HAP-1 (cell line): ENCODE measurements around the gene FAM72D.
"Not testable (repeated sequence)": the region's sequence is repeated elsewhere in the genome, so short reads cannot be mapped to it uniquely, and the experiment has no call there.

Experiments used
- DNase-seq, 2 experiments: peaks; one replicate each; pipeline ENCODE4 v3.0.0-alpha.2; 2016 to 2020; ENCODE audit warnings: low spot score in 2 of 2
- H3K27me3 ChIP-seq: fragments of 250-450 bp; sonication (Bioruptor Pico); 2 replicates; pipeline ENCODE4 v1.5.1; 2020; ENCODE audit warnings: low read depth, mild to moderate bottlenecking, moderate library complexity
- H3K36me3 ChIP-seq: fragments of 250-450 bp; sonication (Bioruptor Pico); replicated peaks from 2 replicates; pipeline ENCODE4 v1.5.1; 2020; ENCODE audit warnings: mild to moderate bottlenecking
- H3K4me1 ChIP-seq: fragments of 250-450 bp; sonication (Bioruptor Pico); 2 replicates; pipeline ENCODE4 v1.5.1; 2020; ENCODE audit warnings: mild to moderate bottlenecking
- H3K4me3 ChIP-seq: fragments of 250-450 bp; sonication (Bioruptor Pico); 2 replicates; pipeline ENCODE4 v1.5.1; 2020; ENCODE audit warnings: mild to moderate bottlenecking, moderate library complexity
- H3K9me3 ChIP-seq: fragments of 250-450 bp; sonication (Bioruptor Pico); 2 replicates; pipeline ENCODE4 v1.5.1; 2020; ENCODE audit warnings: mild to moderate bottlenecking, moderate library complexity
- in situ Hi-C: fragments of 300-500 bp; cut with MboI; formaldehyde crosslinking; loops from 3 replicates; pipeline ENCODE4 v1.14.3; 2020; ENCODE audit warnings: low sequenced_read_pairs, inconsistent platforms, mixed read lengths

Gene FAM72D

DNA sequence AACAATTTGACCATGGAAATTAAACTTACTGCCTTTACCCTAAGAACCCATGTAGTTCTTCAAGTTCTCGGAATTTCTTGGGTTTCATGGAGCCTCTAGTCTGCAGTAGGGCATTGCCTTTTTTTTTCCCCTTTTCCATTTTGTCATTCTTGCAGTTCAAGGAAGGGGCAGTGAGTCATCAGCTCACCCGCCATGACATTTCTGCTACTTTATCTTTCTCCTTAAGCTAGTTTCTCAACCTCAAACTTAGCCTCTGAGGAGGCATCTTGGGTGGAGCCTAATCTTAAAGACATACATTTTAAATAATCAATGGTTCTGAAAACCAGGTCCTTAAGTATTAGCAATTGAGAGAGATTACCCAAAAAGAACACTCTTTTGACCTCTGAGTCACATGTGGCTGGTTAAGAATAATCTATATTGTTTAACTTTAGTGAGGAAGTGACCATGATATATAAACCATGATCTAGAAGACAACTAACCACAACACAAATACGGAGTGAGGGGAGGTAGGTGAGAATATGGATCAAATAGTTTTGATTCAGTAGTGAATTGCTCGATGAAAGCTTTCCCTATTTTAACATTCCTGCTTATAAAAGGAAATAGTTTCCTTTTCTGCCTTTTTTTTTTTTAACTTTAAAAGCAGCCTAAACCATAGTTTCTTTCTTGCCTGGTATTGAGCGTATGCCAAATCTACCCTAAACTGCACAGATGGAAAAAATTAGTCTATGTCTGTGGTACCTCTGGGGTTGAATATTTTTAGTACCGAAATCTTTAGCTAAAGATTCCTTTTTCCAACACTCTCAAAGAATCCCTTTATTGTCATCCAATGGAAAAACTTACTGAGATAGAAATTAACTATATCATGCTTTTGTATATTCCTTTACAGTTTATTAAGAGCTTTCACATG, 20.1 kb downstream of the FAM72D start:
- H3K27me3 ChIP-seq, H3K4me3 ChIP-seq: not testable (repeated sequence)

DNA sequence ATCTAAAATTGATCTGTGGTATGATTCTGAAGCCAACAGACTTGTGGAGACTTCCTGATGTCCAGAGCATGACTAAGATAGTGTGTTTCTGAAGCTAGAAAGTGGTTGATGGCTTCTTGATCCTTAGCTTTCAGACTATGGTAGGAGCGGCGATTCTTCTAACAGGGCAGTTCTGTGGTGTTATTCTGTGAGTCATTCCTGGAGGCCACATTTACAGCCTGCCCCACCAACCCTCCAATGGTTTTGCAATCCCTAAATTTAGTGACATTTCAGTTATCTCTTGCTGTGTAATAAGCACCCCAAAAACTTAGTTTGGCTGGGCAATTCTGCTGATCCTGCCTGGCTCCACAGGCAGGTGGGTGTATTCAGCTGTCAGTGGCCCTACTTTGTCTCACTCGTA, 24.1 kb downstream of the FAM72D start:
- H3K9me3 ChIP-seq, H3K36me3 ChIP-seq, H3K27me3 ChIP-seq, in situ Hi-C loops, H3K4me1 ChIP-seq, H3K4me3 ChIP-seq, DNase-seq: not testable (repeated sequence)

More for the DNA sequence above, 20.1 kb downstream of the FAM72D start:
- H3K4me1 ChIP-seq, in situ Hi-C loops, DNase-seq, H3K9me3 ChIP-seq, H3K36me3 ChIP-seq: not testable (repeated sequence)

DNA sequence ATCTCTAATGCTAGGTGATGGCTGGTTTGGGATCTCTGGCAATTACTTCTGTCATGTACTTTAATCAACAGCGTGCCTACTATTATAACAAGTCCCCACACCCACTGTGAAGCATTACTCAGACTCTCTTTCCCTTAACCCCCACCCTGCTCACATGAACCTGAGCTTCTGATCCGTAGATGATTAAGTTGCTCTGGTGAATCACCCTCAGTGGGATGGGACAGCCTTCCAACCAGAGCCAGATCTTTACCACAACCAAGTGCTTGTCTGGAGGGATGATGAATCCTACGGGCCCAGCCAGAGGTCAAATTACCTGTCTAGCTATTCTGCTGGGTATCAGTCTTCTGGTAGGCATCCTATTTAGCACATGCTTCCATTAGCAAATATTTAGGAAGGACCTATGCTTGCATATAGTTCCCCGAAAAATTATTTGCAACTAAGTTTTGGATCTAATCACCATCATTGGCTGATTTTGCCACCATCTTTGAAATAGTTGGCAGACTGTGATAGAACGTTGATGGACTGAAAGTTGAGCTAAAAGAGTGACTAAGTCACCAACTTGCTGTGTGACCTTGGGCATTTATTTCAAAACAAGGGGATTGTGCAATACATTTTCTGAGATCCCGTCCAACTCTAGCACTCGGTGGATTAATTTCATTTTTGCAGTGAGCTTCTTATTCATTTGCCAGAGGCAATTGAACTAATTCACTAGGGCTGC, 26.7 kb downstream of the FAM72D start:
- H3K4me1 ChIP-seq, H3K4me3 ChIP-seq, H3K36me3 ChIP-seq, H3K27me3 ChIP-seq, H3K9me3 ChIP-seq, DNase-seq, in situ Hi-C loops: not testable (repeated sequence)

DNA sequence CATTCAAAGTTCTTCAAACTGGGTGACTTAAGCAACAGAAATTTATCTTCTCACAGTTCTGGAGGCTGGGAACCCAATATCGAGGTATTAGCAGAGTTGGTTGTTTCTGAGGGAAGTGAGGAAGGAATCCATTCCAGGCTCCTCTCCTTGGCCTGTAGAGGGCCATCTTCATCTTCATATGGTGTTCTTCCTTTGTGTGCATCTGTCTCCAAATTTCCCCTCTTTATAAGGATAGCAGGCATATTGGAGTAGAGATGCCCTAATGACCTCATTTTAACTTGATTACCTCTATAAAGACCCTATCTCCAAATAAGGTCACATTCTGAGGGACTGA, 27.3 kb downstream of the FAM72D start:
- H3K4me1 ChIP-seq, in situ Hi-C loops: not testable (repeated sequence)

DNA sequence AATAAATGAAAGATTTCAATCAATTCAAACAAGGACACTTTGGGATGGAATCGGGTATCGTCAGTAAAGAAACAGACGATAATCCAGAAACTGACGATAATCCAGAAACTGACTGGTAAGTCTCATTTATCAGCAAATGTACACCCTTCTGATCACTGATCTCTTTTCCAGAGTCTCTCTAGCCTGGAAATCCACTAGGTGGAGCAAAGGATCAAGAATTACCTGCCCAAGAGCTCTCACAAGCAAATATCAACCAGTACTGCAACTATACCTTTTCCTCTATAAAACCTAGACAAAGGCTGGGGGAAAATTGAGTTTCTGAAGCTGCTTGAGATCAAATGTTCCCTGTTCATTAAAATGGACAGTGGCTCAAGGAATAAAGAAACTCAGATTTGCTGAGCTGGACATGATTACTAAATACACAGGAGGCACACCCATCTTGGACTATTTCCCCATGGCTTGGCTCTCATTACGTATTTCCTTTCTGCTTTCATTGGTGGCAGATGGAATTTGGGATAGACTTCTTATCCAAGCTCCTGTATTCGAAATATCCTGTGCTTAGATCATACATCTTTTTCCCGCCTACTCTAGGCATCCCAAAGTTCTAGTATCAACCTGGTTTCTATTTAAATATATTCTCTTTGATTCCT, 28.3 kb downstream of the FAM72D start:
- H3K36me3 ChIP-seq, H3K9me3 ChIP-seq, H3K4me3 ChIP-seq, H3K27me3 ChIP-seq, DNase-seq, H3K4me1 ChIP-seq, in situ Hi-C loops: not testable (repeated sequence)

More for the DNA sequence above, 27.3 kb downstream of the FAM72D start:
- DNase-seq, H3K36me3 ChIP-seq, H3K9me3 ChIP-seq, H3K27me3 ChIP-seq, H3K4me3 ChIP-seq: not testable (repeated sequence)

DNA sequence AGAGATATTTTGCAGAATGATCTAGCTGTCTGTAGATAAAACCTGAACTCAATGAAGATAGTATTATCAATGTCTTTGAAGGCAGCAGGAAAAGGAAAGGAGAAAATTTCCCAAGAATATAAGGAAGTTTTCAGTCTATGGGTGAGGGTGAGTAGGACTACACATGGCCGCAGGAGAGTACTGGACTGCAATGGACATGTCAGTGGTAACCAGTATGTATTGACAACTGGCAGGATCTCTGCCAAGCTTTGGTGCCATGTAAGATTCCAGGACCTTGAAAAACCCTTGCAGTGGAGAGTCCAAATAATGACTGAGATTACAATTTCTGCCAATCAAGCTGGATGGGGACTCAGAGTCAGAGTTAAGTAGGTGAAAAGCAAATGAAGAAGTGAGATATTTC, 29.3 kb downstream of the FAM72D start:
- in situ Hi-C loops, H3K27me3 ChIP-seq, DNase-seq, H3K9me3 ChIP-seq, H3K4me1 ChIP-seq, H3K4me3 ChIP-seq, H3K36me3 ChIP-seq: not testable (repeated sequence)

DNA sequence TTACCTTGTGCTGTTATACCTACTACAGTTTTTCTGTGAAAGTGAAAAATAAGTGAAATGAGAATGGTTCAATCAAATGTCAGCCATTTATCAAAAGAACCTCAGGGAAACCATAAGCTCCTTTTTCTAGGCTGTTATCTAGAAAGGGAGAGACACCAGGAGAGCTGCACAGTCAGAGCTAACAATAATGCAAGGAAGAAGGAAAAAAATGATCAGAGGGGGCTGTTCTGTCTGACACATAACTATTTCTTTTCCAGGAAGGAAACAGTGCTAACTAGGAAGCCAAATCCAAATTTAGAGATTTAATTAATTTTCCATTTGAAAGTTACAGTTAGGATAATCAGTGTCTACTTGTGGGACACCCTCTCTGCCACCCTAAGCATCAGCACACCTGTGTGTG, 31.4 kb downstream of the FAM72D start:
- H3K36me3 ChIP-seq, DNase-seq, H3K4me3 ChIP-seq, in situ Hi-C loops, H3K9me3 ChIP-seq, H3K27me3 ChIP-seq, H3K4me1 ChIP-seq: not testable (repeated sequence)

DNA sequence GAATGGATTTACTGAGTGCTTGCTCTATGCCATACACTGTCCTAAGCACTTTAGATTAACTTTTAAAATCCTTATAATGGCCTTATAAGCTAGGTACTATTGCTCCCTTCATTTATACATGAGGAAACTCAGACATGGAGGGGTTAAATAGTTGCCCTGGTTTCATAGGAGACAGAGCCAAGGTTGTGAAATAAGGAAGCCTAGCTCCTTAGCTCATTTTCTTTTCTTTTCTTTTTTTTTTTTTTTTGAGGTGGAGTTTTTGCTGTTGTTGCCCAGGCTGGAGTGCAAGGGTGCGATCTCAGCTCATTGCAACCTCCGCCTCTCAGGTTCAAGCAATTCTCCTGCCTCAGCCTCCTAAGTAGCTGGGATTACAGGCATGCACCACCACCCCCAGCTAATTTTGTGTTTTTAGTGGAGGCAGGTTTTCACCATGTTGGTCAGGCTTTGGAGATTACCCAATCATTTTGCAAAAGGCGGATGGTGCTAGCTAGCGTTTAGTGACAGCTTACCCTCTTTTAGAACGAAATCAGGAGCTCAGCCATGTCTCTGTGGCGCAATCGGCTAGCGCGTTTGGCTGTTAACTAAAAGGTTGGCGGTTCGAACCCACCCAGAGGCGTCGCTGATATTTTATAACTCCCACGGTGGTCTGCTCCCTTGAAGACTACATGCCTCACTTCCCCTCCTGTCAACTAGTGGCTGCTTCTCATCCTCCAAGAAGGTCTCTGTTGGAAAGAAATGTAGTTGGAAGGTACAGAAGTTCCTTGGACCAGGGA, 33.1 kb downstream of the FAM72D start:
- in situ Hi-C loops, H3K36me3 ChIP-seq, H3K4me1 ChIP-seq, H3K9me3 ChIP-seq, H3K27me3 ChIP-seq, H3K4me3 ChIP-seq: not testable (repeated sequence)
- DNase-seq, result peak; percentile 2 to 53

DNA sequence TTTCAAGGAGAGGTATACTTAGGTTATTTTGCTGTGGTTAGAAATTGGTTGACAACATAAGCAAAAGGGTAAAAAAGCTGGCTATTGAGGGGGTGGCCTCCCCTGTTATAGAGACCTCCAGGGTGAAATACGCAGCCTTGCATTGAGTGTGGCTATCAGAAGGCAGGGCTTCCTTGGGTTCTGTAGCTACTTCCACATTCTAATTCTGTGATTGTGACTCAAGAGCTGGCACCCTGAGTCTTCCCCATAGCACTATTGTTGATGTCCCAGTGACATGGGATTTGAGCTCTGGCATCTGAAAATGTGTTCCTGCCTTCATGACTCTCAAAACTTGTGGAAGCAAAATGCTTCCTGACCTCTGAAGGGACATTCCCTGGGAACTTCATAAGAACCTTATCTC, 38.7 kb downstream of the FAM72D start:
- H3K4me3 ChIP-seq, in situ Hi-C loops, H3K9me3 ChIP-seq, H3K27me3 ChIP-seq, H3K36me3 ChIP-seq, DNase-seq, H3K4me1 ChIP-seq: not testable (repeated sequence)

DNA sequence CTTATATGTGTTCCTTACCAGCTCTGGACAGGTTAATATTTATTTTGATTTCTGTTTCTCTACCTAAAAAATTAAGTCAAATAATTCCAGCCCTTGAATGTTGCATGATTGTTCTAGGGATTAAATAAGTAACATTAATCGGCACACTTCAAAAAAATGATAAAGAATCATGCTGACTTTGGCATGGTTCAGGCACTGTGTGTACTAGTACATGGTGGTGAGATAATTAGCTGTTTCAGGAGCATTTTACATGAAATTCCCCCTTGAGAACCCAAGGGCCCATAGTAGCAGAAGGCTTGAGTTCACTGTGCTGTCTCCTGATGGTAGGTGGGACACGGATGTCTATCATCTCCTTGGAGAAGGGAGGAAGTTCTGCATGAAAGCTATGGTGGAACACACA, 44.8 kb downstream of the FAM72D start:
- H3K4me1 ChIP-seq, in situ Hi-C loops: not testable (repeated sequence)

DNA sequence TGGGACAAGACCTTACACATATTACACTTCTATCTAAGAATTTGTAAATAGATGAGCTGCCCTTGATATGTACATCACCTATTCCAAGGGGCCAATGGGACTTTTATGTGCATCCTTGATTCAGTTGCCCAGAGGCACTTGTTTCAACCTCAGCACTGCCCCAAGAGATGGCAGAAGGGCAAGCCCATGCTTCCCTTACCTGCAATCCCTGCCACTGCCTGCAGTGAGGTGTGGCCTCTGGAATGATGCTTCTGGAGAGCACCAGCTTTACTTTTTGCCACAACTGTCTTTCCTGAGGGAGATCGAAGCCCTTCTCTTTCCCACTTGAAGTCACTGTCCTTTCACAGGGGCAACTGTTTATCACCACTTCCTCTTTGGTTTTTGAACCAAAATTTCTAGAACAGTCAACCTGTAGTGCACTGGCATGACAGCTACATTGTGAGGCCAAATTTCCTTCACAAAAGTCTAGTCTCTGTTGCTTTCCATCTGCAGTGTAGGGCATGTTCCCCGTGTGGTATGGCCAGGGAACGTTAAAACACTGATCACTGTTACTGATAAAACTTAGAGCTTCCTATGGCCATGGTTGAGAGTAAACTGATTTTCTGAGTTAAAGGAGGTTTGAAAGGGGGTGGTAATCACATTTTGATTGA, 48.6 kb downstream of the FAM72D start:
- DNase-seq, H3K4me1 ChIP-seq, H3K27me3 ChIP-seq, H3K36me3 ChIP-seq, in situ Hi-C loops, H3K9me3 ChIP-seq, H3K4me3 ChIP-seq: not testable (repeated sequence)

More for the DNA sequence above, 44.8 kb downstream of the FAM72D start:
- not testable (repeated sequence) for H3K36me3 ChIP-seq, H3K27me3 ChIP-seq, H3K4me3 ChIP-seq, H3K9me3 ChIP-seq, DNase-seq

DNA sequence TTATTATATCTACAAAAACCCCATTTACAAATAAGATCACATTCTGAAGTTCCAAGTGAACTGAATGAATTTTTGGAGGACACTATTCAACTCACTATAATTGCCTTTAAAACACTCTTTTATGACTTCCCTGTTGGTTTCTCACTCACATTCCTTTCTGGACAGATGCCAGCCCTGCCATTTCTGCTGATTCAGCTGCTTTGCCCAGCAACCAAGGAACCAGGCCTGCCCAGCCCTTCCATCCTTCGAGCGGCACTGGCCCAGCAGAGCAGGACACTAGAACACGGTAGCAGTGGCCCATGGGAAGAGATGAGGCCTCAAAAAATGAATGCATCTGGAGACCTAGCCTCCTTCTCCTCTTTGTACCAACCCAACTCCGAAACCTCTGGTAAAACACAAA, 50.5 kb downstream of the FAM72D start:
- H3K27me3 ChIP-seq, H3K4me3 ChIP-seq, H3K9me3 ChIP-seq, H3K4me1 ChIP-seq, H3K36me3 ChIP-seq, in situ Hi-C loops, DNase-seq: not testable (repeated sequence)

DNA sequence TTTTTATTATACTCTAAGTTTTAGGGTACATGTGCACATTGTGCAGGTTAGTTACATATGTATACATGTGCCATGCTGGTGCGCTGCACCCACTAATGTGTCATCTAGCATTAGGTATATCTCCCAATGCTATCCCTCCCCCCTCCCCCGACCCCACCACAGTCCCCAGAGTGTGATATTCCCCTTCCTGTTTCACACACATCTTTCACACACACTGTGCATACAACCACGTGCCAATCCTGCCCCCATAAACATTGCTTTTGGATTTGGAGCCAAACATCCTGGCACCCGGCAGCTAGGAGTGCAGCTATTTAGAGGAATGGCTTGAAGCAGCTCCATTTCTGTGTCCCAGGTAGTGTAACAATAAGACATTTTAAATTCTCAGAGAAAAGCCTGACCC, 51.4 kb downstream of the FAM72D start:
- H3K9me3 ChIP-seq, H3K4me3 ChIP-seq, in situ Hi-C loops, H3K27me3 ChIP-seq, H3K4me1 ChIP-seq, DNase-seq, H3K36me3 ChIP-seq: not testable (repeated sequence)
